Activated CD4-positive, alpha-beta T cell treated with anti-CD3 and anti-CD28 coated beads, Interleukin-2, amount 10 ng/mL, durations not matched to agents 7 days and 5 days (primary cell): Measurements from ENCODE around the gene ABHD11. TPM values are rescaled to one million over a fixed set of nuclear protein-coding genes. Genes with fewer than 3 reads are reported as not detected.

ENCODE experiments used
- CTCF ChIA-PET: fragments of 350-600 bp; sonication (Branson Sonifier 250); formaldehyde crosslinking; loops from one replicate; lab custom pipeline; 2021; ENCODE audit warnings: antibody characterized with exemption; lab: Charles Lee
- POLR2A ChIA-PET: fragments of 350-600 bp; sonication (Branson Sonifier 250); formaldehyde crosslinking; loops from one replicate; lab custom pipeline; 2021; ENCODE audit warnings: antibody characterized with exemption; lab: Charles Lee
- DNase-seq: peaks from one replicate; pipeline ENCODE4 v3.0.0-alpha.2; 2020
- H3K27ac Mint-ChIP-seq: one replicate; pipeline ENCODE4 v1.8.0; 2021; ENCODE audit warnings: mild to moderate bottlenecking, moderate library complexity, mixed read lengths
- H3K27me3 Mint-ChIP-seq: one replicate; pipeline ENCODE4 v1.8.0; 2021; ENCODE audit warnings: mixed read lengths
- H3K36me3 Mint-ChIP-seq: one replicate; pipeline ENCODE4 v1.8.0; 2021; ENCODE audit warnings: low read depth, mixed read lengths
- H3K4me1 Mint-ChIP-seq: one replicate; pipeline ENCODE4 v1.8.0; 2021; ENCODE audit warnings: mixed read lengths
- H3K4me3 Mint-ChIP-seq: one replicate; pipeline ENCODE4 v1.8.0; 2021; ENCODE audit warnings: mild to moderate bottlenecking, moderate library complexity, mixed read lengths
- H3K9me3 Mint-ChIP-seq: one replicate; pipeline ENCODE4 v1.8.0; 2021; ENCODE audit warnings: mixed read lengths
- total RNA-seq, 2 experiments: library from RNA; stranded (reverse); gene quantifications; one replicate each; pipeline ENCODE4 v1.2.3, GENCODE V29; 2021

The ABHD11 gene
- total RNA-seq, 2 experiments from 2014 or later = 13.3 to 15.6 TPM

- no peak for DNase-seq
- Mint-ChIP-seq H3K27me3 (peaks cover 16% of the 10 kb centered on the region), H3K36me3 (no peaks in the 10 kb centered on the region), H3K4me1 (no peaks in the 10 kb centered on the region), H3K27ac (no peak overlapping the region), H3K4me3 (no peak overlapping the region), H3K9me3 (no peaks in the 10 kb centered on the region)
- ChIA-PET CTCF (no interaction called here), POLR2A (no interaction called here)
Observed at GRCh38 chr7:73766556-73767229, 28.1 kb upstream of the ABHD11 start.

DNA sequence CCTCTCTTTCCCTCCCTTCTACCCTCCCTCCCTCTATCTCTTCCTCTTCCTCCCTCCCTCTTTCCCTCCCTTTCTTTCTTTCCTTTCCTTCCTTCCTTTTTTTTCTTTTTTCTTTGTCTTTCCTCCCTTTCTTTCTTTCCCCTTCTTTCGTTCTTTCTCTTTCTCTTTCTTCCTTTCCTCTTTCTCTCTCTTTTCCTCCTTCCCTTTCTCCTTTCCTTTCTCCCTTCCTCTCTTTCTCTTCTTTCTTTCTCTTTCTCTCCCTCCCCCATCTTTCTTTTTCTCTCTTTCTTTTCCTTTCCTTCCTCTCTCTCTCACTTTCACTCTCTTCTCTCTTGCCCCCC is 24.0 kb upstream of the ABHD11 start:
- ChIA-PET POLR2A (no interaction called here), CTCF (no interaction called here)
- Mint-ChIP-seq H3K27ac (no peak overlapping the region), H3K9me3 (no peaks in the 10 kb centered on the region), H3K4me3 (no peak overlapping the region), H3K27me3 (no peaks in the 10 kb centered on the region), H3K36me3 (no peaks in the 10 kb centered on the region), H3K4me1 (no peaks in the 10 kb centered on the region)
- no peak for DNase-seq

- no peaks in the 10 kb centered on the region for H3K27me3 Mint-ChIP-seq
- H3K9me3 Mint-ChIP-seq = no peaks in the 10 kb centered on the region
- H3K4me1 Mint-ChIP-seq = no peaks in the 10 kb centered on the region
- POLR2A ChIA-PET = no interaction called here
- no peak for DNase-seq
- no peak overlapping the region for H3K4me3 Mint-ChIP-seq
- CTCF ChIA-PET = interaction anchor here (0.5 kb wide), 1 partner anchor 413 kb away, joined by 3 read pairs; no protein-coding TSS in a partner anchor
- no peaks in the 10 kb centered on the region for H3K36me3 Mint-ChIP-seq
- H3K27ac Mint-ChIP-seq = no peak overlapping the region
Observed at GRCh38 chr7:73761854-73762658, 23.5 kb upstream of the ABHD11 start.

GRCh38 chr7:73758581-73759138 is 20.1 kb upstream of the ABHD11 start:
- Mint-ChIP-seq H3K36me3 (no peaks in the 10 kb centered on the region), H3K9me3 (no peaks in the 10 kb centered on the region)

DNA sequence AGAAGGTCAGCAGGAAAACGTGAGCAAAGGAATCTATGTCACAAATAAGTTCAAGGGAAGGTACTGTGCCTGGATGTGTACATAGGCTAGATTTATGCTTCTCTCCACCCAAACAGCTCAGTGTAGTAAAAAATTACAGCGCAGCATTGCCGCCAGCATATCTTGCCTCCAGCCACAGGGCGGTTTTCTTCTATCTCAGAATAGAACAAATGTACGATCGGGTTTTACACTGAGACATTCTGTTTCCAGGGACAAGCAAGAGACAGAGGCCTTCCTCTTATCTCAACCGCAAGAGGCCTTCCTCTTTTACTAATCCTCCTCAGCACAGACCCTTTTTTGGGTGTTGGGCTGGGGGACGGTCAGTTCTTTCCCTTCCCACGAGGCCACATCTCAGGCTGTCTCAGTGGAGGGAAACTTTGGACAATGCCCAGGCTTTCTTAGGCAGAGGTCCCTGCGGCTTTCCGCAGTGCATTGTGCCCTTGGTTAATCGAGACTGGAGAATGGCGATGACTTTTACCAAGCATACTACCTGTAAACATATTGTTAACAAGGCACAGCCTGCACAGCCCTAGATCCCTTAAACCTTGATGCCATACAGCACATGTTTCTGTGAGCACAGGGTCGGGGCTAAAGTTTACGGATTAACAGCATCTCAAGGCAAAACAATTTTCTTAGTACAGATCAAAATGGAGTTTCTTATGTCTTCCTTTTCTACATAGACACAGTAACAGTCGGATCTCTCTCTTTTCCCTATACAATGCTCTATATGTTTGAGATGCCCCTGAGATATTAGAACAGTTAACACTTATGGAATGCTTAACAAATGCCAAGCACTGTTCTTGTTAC is 11.6 kb upstream of the ABHD11 start:
- Mint-ChIP-seq H3K27ac (no peak overlapping the region), H3K4me1 (no peaks in the 10 kb centered on the region), H3K9me3 (no peaks in the 10 kb centered on the region), H3K4me3 (no peak overlapping the region), H3K27me3 (peaks cover 7% of the 10 kb centered on the region), H3K36me3 (no peaks in the 10 kb centered on the region)
- POLR2A ChIA-PET = no interaction called here
- CTCF ChIA-PET = no interaction called here
- DNase-seq = no peak

More at GRCh38 chr7:73758581-73759138, 20.1 kb upstream of the ABHD11 start:
- ChIA-PET CTCF (no interaction called here), POLR2A (no interaction called here)
- H3K27ac Mint-ChIP-seq = no peak overlapping the region
- H3K27me3 Mint-ChIP-seq = no peaks in the 10 kb centered on the region
- DNase-seq = no peak
- no peak overlapping the region for H3K4me3 Mint-ChIP-seq
- H3K4me1 Mint-ChIP-seq = no peaks in the 10 kb centered on the region

DNA sequence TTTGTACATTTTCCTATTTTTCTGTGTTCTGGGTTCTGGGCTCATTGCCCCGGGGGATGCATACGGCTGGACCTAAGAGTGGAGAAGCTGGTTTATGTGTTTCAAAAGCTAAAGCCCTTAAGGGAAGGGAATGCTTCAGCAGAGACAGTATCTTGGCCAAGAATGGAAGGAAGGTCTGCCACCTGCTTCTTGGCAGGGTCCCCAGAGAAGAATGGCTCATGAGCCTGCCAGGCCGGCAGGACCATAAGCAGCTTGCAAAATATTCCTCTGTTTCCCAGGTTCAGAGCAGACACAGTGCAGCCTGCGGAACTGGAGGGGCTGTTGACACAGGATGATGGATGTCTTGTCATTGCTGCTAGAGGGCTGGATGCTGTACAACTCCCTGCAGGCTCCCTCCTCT is 7.8 kb upstream of the ABHD11 start:
- Mint-ChIP-seq H3K27ac (no peak overlapping the region), H3K9me3 (no peaks in the 10 kb centered on the region), H3K27me3 (peaks cover 4% of the 10 kb centered on the region), H3K36me3 (no peaks in the 10 kb centered on the region), H3K4me3 (no peak overlapping the region), H3K4me1 (no peaks in the 10 kb centered on the region)
- DNase-seq = no peak
- ChIA-PET POLR2A (no interaction called here), CTCF (interaction anchor here (0.5 kb wide), 1 partner anchor 57 kb away, joined by 4 read pairs; no protein-coding TSS in a partner anchor)

GRCh38 chr7:73742753-73743641 is 4.4 kb upstream of the ABHD11 start:
- Mint-ChIP-seq H3K4me1 (peaks cover 4% of the 10 kb centered on the region), H3K4me3 (no peak overlapping the region), H3K27me3 (no peaks in the 10 kb centered on the region), H3K9me3 (no peaks in the 10 kb centered on the region), H3K27ac (no peak overlapping the region), H3K36me3 (no peaks in the 10 kb centered on the region)
- DNase-seq = no peak
- POLR2A ChIA-PET = no interaction called here
- CTCF ChIA-PET = interaction anchor here (0.6 to 1.2 kb wide), 2 partner anchors 8 to 55 kb away, joined by 3 to 6 read pairs; no protein-coding TSS in a partner anchor

GRCh38 chr7:73742338-73742752 is 3.7 kb upstream of the ABHD11 start:
- Mint-ChIP-seq H3K27me3 (no peaks in the 10 kb centered on the region), H3K27ac (no peak overlapping the region), H3K36me3 (no peaks in the 10 kb centered on the region), H3K4me3 (no peak overlapping the region), H3K4me1 (peaks cover 10% of the 10 kb centered on the region), H3K9me3 (no peaks in the 10 kb centered on the region)
- no peak for DNase-seq
- POLR2A ChIA-PET = no interaction called here
- CTCF ChIA-PET = interaction anchor here (0.6 to 1.2 kb wide), 2 partner anchors 8 to 56 kb away, joined by 3 to 6 read pairs; no protein-coding TSS in a partner anchor

GRCh38 chr7:73741600-73741999 is 3.0 kb upstream of the ABHD11 start:
- Mint-ChIP-seq H3K4me1 (peaks cover 12% of the 10 kb centered on the region), H3K27ac (no peak overlapping the region), H3K36me3 (peaks cover 1% of the 10 kb centered on the region), H3K4me3 (no peak overlapping the region), H3K27me3 (no peaks in the 10 kb centered on the region), H3K9me3 (no peaks in the 10 kb centered on the region)
- POLR2A ChIA-PET = no interaction called here
- CTCF ChIA-PET = interaction anchor here (1.1 kb wide), 1 partner anchor 11 kb away, joined by 3 read pairs; no protein-coding TSS in a partner anchor
- no peak for DNase-seq

DNA sequence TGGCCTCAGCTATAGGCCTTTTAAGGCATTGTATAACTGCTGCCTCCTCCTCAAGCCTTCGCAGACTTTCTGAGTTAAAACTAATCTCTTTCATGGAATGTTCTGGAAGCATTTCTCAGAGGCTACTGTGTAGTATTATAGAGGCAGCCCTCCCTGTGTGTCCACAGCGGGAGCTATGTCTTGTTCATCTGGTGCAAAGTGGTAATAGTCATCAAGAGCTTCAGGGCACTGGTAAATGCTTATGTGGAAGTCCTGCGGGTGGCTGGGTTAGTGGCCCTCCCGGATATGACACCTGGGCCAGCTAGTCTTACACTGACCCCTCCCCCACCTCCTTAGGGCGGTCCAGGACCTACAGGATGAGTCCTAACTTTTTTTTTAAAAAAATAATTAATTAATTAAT is 2.2 kb upstream of the ABHD11 start:
- Mint-ChIP-seq H3K36me3 (peaks cover 5% of the 10 kb centered on the region), H3K27me3 (no peaks in the 10 kb centered on the region), H3K4me3 (no peak overlapping the region), H3K4me1 (peaks cover 13% of the 10 kb centered on the region), H3K27ac (no peak overlapping the region), H3K9me3 (no peaks in the 10 kb centered on the region)
- ChIA-PET CTCF (interaction anchor here (0.5 to 1.3 kb wide), 5 partner anchors 10 to 110 kb away, joined by 3 read pairs; no protein-coding TSS in a partner anchor), POLR2A (no interaction called here)
- DNase-seq = no peak

DNA sequence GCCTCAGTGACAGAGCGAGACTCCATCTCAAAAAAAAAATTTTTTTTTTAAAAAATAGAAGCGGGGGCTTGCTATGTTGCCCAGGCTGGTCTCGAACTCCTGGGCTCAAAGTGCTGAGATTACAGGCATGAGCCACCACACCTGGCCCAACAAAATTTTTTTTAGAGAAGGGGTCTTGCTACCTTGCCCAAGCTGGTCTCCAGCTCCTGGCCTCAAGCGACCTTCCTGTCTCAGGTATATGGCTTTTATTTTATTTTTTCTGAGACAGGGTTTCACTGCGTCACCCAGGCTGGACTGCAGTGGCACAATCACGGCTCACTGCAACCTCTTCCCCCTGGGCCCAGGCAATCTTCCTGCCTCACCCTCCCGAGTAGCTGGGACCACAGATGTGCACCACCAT is 1.6 kb upstream of the ABHD11 start:
- peaks cover 5% of the 10 kb centered on the region for H3K36me3 Mint-ChIP-seq
- no peaks in the 10 kb centered on the region for H3K9me3 Mint-ChIP-seq
- no peak overlapping the region for H3K27ac Mint-ChIP-seq
- H3K4me1 Mint-ChIP-seq = peaks cover 14% of the 10 kb centered on the region
- H3K27me3 Mint-ChIP-seq = no peaks in the 10 kb centered on the region
- H3K4me3 Mint-ChIP-seq = peak overlapping the region; percentile 41
- CTCF ChIA-PET = interaction anchor here (0.5 to 1.3 kb wide), 5 partner anchors 10 to 110 kb away, joined by 3 read pairs; no protein-coding TSS in a partner anchor
- DNase-seq = no peak
- POLR2A ChIA-PET = no interaction called here
